GM19193 (cell line): ENCODE measurements around the gene KIAA0319L.

Experiments used
- POLR2A ChIP-seq: IDR thresholded peaks from 4 replicates; pipeline ENCODE4 v1.6.1; 2011; ENCODE audit not compliant: insufficient read depth, insufficient read length; ENCODE audit errors: extremely low read depth

Gene KIAA0319L

DNA sequence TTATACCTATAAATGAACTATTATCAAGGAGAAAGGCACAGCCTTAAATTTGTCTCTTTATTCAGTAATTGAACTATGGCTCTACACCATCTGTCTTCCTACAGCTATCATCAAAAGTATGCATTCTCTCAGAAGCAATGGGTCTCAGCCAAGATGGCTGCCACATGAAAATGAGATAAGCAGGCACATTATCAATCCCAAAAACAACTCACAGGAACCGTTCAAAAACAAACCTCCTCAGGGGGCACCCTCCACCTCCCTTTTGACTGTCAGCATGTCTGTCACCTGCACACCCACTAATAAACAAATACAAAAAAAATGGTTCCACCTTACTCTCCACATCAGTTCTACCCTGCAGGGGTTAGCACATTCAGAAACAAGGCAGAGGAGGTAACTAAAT, 23.6 kb downstream of the KIAA0319L start:
- no peak for TF ChIP-seq POLR2A

DNA sequence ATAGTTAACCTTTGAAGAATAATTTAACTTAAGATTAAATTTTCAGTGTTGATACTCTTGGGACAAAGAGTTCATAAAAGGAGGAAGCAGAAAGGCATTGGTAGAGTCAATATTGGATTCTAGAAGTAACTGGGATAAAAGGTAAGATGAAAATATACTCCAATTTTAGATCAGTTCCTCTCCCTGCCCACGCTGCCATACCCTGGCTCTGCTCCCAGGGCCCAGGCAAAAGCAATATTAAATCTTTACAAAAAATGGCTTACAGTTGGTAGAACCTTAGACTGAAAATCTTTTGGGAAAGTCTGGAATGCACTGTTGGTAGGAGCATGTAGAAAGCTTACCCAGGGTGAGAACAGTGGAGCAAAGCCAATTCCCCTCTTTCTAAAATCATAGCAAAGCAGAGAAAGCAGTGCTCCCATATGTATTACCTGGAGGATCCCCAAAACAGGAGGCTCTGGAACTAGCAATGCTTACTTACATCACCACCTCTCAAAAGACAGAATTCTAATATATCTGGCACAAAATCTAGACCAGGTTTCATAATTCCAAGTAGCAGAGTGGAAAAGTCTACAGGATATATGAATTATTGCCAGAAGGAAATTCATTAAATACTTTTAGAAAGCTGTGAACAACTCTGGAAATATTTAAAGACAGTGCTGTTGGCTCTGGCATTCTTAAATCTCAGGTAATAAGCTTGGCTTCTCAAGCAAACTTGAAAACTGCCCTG, 24.5 kb downstream of the KIAA0319L start:
- no peak for TF ChIP-seq POLR2A

DNA sequence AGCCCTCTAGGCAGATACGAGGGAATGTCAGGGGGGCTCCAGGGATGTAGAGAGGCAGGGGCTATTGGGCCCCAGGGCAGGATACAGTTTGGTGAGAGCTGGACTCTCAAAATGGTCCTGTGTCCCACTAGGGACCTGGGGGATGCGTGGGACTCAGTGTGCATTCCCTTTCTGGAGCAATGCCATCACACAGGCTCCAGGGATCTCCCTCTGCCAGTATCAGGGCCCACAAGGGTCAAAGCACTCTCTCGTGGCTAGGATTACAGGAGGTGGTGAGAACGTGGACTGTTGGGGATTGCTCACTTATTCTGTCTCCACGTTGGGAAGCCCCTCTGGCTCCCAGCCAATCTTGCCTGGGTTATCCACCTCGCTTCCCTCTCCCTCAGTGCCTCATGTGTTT, 25.8 kb downstream of the KIAA0319L start:
- no peak for TF ChIP-seq POLR2A

DNA sequence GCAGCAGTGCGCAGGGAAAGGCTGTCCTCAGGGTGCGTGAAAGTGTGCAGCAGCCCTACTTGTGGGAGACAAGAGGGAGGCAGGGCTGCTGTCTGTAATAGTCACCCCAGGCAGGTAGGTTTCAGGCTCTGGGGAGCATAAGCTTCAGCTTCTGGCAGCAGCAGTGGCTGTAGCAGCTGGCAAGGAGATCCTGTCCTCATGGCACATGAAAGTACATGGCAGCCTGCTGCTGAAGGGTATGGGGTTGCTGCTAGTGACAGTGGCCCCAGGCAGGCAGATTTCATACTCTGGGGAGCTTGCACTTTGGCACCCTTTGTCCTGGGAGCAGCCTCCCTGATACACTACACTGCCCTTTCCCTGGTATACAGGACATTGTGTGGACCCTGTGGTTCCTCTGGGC, 26.3 kb downstream of the KIAA0319L start:
- TF ChIP-seq POLR2A: no peak

GRCh38 chr1:35530168-35530567, 27.0 kb downstream of the KIAA0319L start:
- TF ChIP-seq POLR2A: no peak

DNA sequence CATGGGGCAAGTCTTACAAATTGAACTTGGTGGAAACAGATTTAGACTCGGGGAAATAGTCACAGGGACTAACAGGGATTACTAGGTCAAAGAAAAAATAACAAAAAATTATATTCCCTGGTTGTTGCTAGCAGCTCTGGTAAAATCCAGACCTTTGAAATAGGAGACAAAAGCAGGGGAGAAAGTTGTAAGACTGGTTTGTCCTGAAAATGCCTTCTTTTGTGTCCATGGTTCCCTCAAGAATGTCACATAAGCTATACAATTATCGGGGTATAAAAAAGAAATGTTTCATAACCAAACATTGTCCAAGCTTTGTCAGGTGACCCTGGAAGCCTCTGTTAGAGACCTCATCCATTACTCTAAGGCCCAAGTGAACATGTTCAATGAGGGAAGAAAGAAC, 33.1 kb downstream of the KIAA0319L start:
- TF ChIP-seq POLR2A: no peak

- no peak for TF ChIP-seq POLR2A
Observed at GRCh38 chr1:35519432-35519831, 37.8 kb downstream of the KIAA0319L start.

DNA sequence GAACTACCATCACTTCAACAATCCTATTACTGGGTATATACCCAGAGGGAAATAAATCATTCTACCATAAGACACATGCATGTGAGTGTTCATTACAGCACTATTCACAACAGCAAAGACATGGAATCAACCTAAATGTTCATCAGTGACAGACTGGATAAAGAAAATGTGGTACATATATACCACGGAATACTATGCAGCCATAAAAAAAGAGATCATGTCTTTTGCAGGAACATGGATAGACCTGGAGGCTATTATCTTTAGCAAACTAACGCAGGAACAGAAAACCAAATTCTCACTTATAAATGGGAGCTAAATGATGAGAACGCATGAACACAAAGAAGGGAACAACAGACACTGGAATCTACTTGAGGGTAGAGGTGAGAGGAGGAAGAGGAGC, 39.0 kb downstream of the KIAA0319L start:
- TF ChIP-seq POLR2A: no peak

GRCh38 chr1:35511305-35511704, 45.9 kb downstream of the KIAA0319L start:
- TF ChIP-seq POLR2A: no peak

GRCh38 chr1:35509558-35509957, 47.6 kb downstream of the KIAA0319L start:
- TF ChIP-seq POLR2A: no peak

DNA sequence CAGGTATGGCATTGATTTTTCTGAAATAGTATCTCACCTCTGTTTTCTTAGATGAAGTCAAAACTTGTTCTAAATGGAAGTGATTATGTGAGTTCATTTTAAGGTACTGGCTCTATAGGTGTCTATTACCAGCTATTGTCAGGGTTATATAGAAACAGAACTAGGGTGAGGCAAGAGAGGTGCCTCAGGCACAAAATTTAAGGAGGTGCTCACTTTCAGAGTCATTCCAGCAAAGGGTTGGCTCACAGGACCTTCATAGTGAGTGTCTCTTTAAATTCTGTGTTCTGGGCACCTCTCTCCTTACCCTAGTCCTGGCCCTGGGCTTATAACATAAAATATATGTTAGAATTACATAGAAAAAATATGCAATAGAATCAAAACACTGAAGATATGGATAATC, 49.3 kb downstream of the KIAA0319L start:
- no peak for TF ChIP-seq POLR2A

DNA sequence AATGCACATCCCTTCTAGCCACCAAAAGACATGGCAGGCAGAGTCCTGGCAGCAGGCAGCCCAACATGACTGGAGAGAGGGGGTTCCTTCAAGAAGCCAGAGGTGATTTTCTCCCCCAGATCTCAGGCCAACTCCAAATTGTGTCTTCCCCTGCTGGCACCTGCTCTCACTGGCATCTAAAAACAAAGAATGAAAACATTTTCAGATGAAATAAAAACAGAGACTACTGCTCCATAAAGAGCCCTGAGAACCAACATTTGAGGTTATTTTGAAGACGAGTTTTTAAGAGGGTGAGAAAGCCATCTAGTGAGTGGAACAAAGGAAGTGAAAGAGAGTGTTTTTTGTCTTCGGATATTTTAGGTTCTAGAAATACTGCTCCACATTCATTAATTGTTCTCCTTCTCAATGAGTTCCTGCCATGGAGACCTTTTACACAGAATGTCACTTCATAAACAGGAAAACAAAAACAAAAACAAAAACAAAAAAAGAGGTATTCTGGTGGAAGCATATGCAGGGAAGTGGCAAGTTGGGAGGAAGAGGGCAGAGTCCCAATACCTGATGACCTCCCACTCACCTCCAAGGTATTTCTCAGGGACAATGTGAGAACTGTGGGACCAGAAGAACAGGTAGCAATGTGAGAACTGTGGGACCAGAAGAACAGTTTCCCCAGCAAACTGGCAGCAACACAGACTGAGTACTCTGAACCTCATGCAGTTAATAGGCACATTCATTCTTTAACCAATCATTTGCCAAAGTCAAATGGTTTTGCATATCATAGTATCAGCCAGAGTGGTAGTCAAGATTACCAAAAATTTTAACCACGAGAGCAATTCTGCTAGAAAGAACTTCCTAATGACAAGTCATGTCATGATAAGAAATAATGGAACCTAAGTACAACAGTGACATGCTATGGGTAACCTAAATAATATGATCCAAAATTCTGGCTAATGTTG, 50.0 kb downstream of the KIAA0319L start:
- no peak for TF ChIP-seq POLR2A

- TF ChIP-seq POLR2A: no peak
Observed at GRCh38 chr1:35505911-35506798, 51.0 kb downstream of the KIAA0319L start.

GRCh38 chr1:35502242-35502641, 55.0 kb downstream of the KIAA0319L start:
- TF ChIP-seq POLR2A: no peak

DNA sequence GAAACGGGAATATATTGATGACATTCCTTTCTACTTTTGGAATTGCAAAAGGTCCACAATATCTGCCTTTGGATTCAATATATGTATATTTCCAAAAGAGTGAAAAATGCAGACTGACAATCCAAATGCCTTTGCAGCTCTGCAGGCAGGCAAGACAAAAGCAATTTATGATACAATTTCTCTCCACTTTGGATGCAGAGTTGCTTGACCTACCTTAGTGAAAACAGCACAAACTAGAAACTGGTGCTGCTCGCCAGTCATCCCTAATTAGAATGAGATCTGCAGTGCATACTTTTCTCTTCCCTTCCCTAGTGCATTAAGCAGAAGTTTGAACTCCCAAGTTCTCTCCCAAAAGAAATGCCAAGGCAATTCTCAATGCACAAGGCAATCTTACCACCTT, 56.8 kb downstream of the KIAA0319L start:
- TF ChIP-seq POLR2A: no peak
